Heart left ventricle (tissue), 16 donors: ENCODE data around the gene NUDT8. TPM values are rescaled to one million over a fixed set of nuclear protein-coding genes. Genes with fewer than 3 reads are reported as not detected.

Source experiments
- ATAC-seq, 4 donors: fragments of 200-7000 bp; cut with Tn5 transposase; one replicate each; pipeline ENCODE4 v1.9.1; 2020 to 2022; ENCODE audit warnings: moderate library complexity in 4 of 4, mild to moderate bottlenecking in 3 of 4, moderate number of reproducible peaks in 1 of 4
- DNase-seq, 5 donors: peaks; one replicate each; pipeline ENCODE4 v3.0.0-alpha.2; 2020
- H3K27ac ChIP-seq, 12 donors: fragments of 200-600 bp; sonication (generic) in 4 of 12; one replicate each; pipeline versions ENCODE4 v1.5.0 to v1.8.0; 2016 to 2022; ENCODE audit warnings: mild to moderate bottlenecking in 2 of 12
- H3K27me3 ChIP-seq, 9 donors: fragments of 200-600 bp; sonication (generic) in 2 of 9; one replicate each; pipeline versions ENCODE4 v1.5.1 to v1.8.0; 2016 to 2022; ENCODE audit warnings: mild to moderate bottlenecking in 3 of 9
- H3K36me3 ChIP-seq, 9 donors: fragments of 200-600 bp; sonication (generic) in 2 of 9; one replicate each; pipeline versions ENCODE4 v1.5.0 to v1.8.0; 2018 to 2022; ENCODE audit warnings: mild to moderate bottlenecking in 2 of 9
- H3K4me1 ChIP-seq, 12 donors: fragments of 200-600 bp; sonication (generic) in 4 of 12; one replicate each; pipeline versions ENCODE4 v1.5.0 to v1.8.0; 2016 to 2022; ENCODE audit warnings: mild to moderate bottlenecking in 3 of 12
- H3K4me3 ChIP-seq, 12 donors: fragments of 200-600 bp; sonication (generic) in 4 of 12; one replicate each; pipeline versions ENCODE4 v1.5.0 to v1.8.0; 2017 to 2022; ENCODE audit warnings: mild to moderate bottlenecking in 9 of 12, moderate library complexity in 4 of 12
- H3K9me3 ChIP-seq, 12 donors: fragments of 200-600 bp; sonication (generic) in 4 of 12; one replicate each; pipeline versions ENCODE4 v1.5.0 to v1.8.0; 2016 to 2022; ENCODE audit warnings: mild to moderate bottlenecking in 1 of 12
- CTCF ChIP-seq, 12 donors: fragments of 200-600 bp; sonication (generic) in 4 of 12; IDR thresholded peaks; one replicate each; pipeline versions ENCODE4 v1.5.0 to v1.8.0; 2018 to 2022; ENCODE audit warnings: antibody characterized with exemption in 12 of 12, mild to moderate bottlenecking in 5 of 12
- POLR2A ChIP-seq, 2 donors: fragments of 450-650 bp; IDR thresholded peaks; one replicate each; pipeline ENCODE4 v1.6.1; 2017; ENCODE audit warnings: antibody characterized with exemption in 2 of 2, mild to moderate bottlenecking in 2 of 2, moderate library complexity in 2 of 2
- WGBS, 4 donors: extraction: QIAGEN DNeasy Blood & Tissue Kit in 2 of 4; methylation state at CpG; one replicate each; pipeline versions ENCODE4 v1.1.5 to v1.1.7; 2013 to 2018; 5-methylcytosine and 5-hydroxymethylcytosine counted together
- intact Hi-C, 10 donors: fragments of 100-400 bp; cut with DNase I; formaldehyde crosslinking; loops; one replicate each; pipeline versions ENCODE4 v1.11.1 to v1.14.2; 2022
- polyA plus RNA-seq, 2 donors: library from polyadenylated mRNA; stranded (reverse); fragments of 200-250 nt; gene quantifications; one replicate each; pipeline ENCODE4 v1.2.3, GENCODE V29; 2013
- total RNA-seq, 9 donors: library from RNA; depleted of rRNA in 2 of 9; stranded (reverse); fragments of >200 nt in 2 of 9; fragmentation: NEBNext Ultra II Directional in 3 of 9; extraction: Animal tissue kit (Norgen Biotek cat#: 25700) in 3 of 9; gene quantifications; one replicate each; pipeline versions ENCODE4 v1.1.0 to v1.2.4, GENCODE V29; 2016 to 2023
- donor health status: ischemic (EF 13 %, LVEDD 7.1; RV severe dilation, severe dysfunction).
- donor health status: healthy with polysubstance abuse.
- donor health status: DM: no; HTN: yes; CAD: no.
- donor health status: DM: no; HTN: no; CAD: no.
- donor health status: ischemic (EF 25% LVEDD 6.9; RV normal size, moderate dysfunction).
- donor health status: ischemic (EF 25% LVEDD 5.7; RV mildly dilated, moderate dysfunction).
- donor health status: healthy.
- donor health status: DM: yes; HTN: yes; CAD: no.
- donor health status: ischemic (EF 35%, LVEDD 5.7; RV mildly dilated, moderate dysfunction).
- donor health status: nonischemic (EF 11% LVEDD 7.7; RV severe dilation, severe dysfunction).
- donor health status: DM: yes; HTN: yes; CAD: no.
- donor health status: PGD.
- donor health status: ischemic (EF 29% LVEDD 5.4; RV normal size, mild dysfunction).
- donor health status: nonischemic (EF 23%, LVEDD 6.1; RV moderate dilation, normal function).

The NUDT8 gene
- total and polyA plus RNA-seq, 11 donors, result 29.1 to 110 (median 49.3) TPM

- peak in 1 of 5 donors; percentile 26 for DNase-seq
These were observed 19.3 kb upstream of the NUDT8 start for GRCh38 chr11:67648796-67649613.

GRCh38 chr11:67648140-67648795 lies 18.5 kb upstream of the NUDT8 start:
- Histone ChIP-seq H3K27ac (no peak overlapping the region), H3K27me3 (peaks cover 0 to 27% (median 3%) of the 10 kb centered on the region in 9 donors), H3K36me3 (no peaks in the 10 kb centered on the region), H3K4me1 (peaks cover 0 to 20% (median 0%) of the 10 kb centered on the region in 12 donors), H3K9me3 (peaks cover 0 to 6% (median 0%) of the 10 kb centered on the region in 12 donors), H3K4me3 (no peak overlapping the region)
- WGBS, 4 donors, result 43 to 73% (median 68%) methylated on average over 4 to 12 of the region's 12 CpGs
- ATAC-seq (no peak), DNase-seq (peak in 1 of 5 donors; percentile 21)
- intact Hi-C loops, result no loop called here
- no peak for TF ChIP-seq CTCF (IDR thresholded peaks at IDR 0.05)
- TF ChIP-seq POLR2A (IDR thresholded peaks at IDR 0.05), result no peak

More at GRCh38 chr11:67648796-67649613, 19.3 kb upstream of the NUDT8 start:
- intact Hi-C loops, result no loop called here
- Histone ChIP-seq H3K27me3 (peaks cover 0 to 27% (median 3%) of the 10 kb centered on the region in 9 donors), H3K4me1 (peaks cover 0 to 20% (median 0%) of the 10 kb centered on the region in 12 donors), H3K4me3 (no peak overlapping the region), H3K27ac (no peak overlapping the region), H3K36me3 (no peaks in the 10 kb centered on the region), H3K9me3 (peaks cover 0 to 2% (median 0%) of the 10 kb centered on the region in 12 donors)
- no peak for TF ChIP-seq POLR2A (IDR thresholded peaks at IDR 0.05)
- no peak for TF ChIP-seq CTCF (IDR thresholded peaks at IDR 0.05)
- no peak for ATAC-seq
- WGBS, 4 donors, result 69 to 77% (median 74%) methylated on average over 9 to 12 of the region's 12 CpGs

GRCh38 chr11:67647471-67647870 lies 17.7 kb upstream of the NUDT8 start:
- Histone ChIP-seq H3K9me3 (peaks cover 0 to 6% (median 0%) of the 10 kb centered on the region in 12 donors), H3K27ac (no peak overlapping the region), H3K27me3 (peaks cover 0 to 27% (median 3%) of the 10 kb centered on the region in 9 donors), H3K36me3 (no peaks in the 10 kb centered on the region), H3K4me1 (peaks cover 0 to 20% (median 0%) of the 10 kb centered on the region in 12 donors), H3K4me3 (no peak overlapping the region)
- intact Hi-C loops, result no loop called here
- 77 to 88% (median 81%) methylated on average over 6 to 15 of the region's 15 CpGs for WGBS, 4 donors
- ATAC-seq (no peak), DNase-seq (no peak)
- TF ChIP-seq POLR2A (IDR thresholded peaks at IDR 0.05) (no peak), CTCF (IDR thresholded peaks at IDR 0.05) (no peak)
